ENCODE results near the gene AQP9.
A peak's percentile ranks its signal among the peaks of the same experiment; 100 is the strongest.
"Not testable (repeated sequence)": the region's sequence is repeated elsewhere in the genome, so short reads cannot be mapped to it uniquely, and the experiment has no call there.

AQP9 gene

DNA sequence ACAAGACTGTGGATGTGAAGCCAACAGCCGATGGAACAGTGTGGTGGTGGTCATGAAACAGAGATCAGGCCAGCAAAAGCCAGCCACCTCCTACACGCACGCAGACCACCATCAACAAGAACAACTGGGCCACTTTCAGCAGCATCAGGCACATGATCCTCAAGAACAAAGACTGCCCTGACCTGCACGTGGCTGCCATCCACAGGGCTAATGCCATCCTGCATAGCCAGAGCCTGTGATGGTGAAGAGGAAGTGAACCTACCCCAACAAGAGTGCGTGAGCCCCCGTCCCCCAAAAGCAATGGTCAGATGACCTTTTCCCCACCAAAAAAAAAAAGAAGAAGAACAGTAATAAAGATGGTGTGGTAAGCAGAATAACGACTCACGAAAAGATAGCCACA, 62.6 kb downstream of the AQP9 start:
- CTCF ChIA-PET, result interaction anchor here (1.3 kb wide), 1 partner anchor 16 kb away, joined by 5 read pairs; no protein-coding TSS in a partner anchor
- TF ChIP-seq, protein P1, sequence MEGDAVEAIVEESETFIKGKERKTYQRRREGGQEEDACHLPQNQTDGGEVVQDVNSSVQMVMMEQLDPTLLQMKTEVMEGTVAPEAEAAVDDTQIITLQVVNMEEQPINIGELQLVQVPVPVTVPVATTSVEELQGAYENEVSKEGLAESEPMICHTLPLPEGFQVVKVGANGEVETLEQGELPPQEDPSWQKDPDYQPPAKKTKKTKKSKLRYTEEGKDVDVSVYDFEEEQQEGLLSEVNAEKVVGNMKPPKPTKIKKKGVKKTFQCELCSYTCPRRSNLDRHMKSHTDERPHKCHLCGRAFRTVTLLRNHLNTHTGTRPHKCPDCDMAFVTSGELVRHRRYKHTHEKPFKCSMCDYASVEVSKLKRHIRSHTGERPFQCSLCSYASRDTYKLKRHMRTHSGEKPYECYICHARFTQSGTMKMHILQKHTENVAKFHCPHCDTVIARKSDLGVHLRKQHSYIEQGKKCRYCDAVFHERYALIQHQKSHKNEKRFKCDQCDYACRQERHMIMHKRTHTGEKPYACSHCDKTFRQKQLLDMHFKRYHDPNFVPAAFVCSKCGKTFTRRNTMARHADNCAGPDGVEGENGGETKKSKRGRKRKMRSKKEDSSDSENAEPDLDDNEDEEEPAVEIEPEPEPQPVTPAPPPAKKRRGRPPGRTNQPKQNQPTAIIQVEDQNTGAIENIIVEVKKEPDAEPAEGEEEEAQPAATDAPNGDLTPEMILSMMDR (IDR thresholded peaks at IDR 0.05; ENCODE audit: insufficient read depth, low read length, missing control alignments), result no peak
- POLR2A ChIA-PET, result no interaction called here
- H3K4me3 ChIP-seq (ENCODE audit: low read depth, low read length), result no peak overlapping the region
- no peak for DNase-seq (ENCODE audit: low read depth, low spot score)

DNA sequence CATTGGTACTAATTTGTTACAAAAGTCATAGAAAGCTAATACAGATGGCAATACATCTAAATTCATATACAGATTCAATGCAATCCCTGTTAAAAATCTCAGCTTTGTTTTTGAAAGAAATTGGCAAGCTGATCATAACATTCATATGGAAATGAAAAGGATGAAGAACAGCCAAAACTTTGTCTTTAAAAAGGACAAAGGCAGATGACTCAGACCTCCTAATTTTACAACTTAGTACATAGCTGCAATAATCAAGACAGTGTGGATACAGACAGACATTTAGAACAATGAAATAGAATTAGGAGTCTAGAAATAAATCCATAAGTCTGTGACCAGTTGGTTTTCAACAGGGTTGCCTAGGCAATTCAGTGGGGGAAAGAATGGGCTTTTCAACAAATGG, 63.3 kb downstream of the AQP9 start:
- ChIA-PET POLR2A (no interaction called here), CTCF (interaction anchor here (0.7 to 1.8 kb wide), 4 partner anchors 9 to 1775 kb away, joined by 3 to 11 read pairs (median 4); no protein-coding TSS in a partner anchor)
- DNase-seq (ENCODE audit: low read depth, low spot score), result no peak
- TF ChIP-seq, protein P1 (IDR thresholded peaks at IDR 0.05; ENCODE audit: insufficient read depth, low read length, missing control alignments), result no peak
- H3K4me3 ChIP-seq (ENCODE audit: low read depth, low read length), result no peak overlapping the region

DNA sequence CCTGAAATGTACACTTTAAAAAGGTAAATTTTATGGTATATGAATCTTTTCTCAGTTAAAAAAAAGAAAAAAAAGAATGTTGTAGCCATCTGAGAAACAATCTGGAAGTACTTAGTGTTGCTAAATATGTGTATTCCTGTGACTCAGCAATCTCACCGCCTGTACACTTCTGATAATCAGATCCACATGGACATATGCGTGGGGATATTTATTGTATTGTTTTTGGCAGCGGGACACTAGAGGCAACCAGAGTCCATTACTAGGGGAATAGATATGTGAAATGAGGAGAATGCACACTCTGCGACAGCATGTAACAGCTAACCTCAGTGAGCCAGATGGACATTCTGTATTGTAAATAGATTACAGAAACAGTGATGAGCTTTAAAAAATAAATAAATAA, 65.4 kb downstream of the AQP9 start:
- no peak overlapping the region for H3K4me3 ChIP-seq (ENCODE audit: low read depth, low read length)
- CTCF ChIA-PET, result interaction anchor here (0.6 to 1.0 kb wide), 2 partner anchors 9 to 1326 kb away, joined by 3 to 4 read pairs; no protein-coding TSS in a partner anchor
- DNase-seq (ENCODE audit: low read depth, low spot score), result peak; percentile 95
- POLR2A ChIA-PET, result no interaction called here
- TF ChIP-seq, protein P1 (IDR thresholded peaks at IDR 0.05; ENCODE audit: insufficient read depth, low read length, missing control alignments), result no peak

DNA sequence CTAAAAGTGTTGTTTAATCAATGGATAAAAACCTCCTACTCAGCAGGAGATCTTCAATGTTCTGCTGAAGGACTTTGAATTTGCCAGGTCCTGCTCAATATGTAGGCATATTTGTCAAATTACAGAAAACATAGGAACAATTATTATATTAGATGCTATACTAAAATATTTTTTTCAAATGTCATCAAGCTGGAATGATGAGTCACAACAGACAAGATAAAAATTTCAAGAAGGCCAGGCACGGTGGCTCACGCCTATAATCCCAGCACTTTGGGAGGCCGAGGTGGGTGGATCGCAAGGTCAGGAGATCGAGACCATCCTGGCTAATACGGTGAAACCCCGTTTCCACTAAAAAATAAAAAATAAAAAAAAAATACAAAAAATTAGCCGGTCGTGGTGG, 68.0 kb downstream of the AQP9 start:
- ChIA-PET CTCF (no interaction called here), POLR2A (no interaction called here)
- DNase-seq (ENCODE audit: low read depth, low spot score), result no peak
- no peak overlapping the region for H3K4me3 ChIP-seq (ENCODE audit: low read depth, low read length)
- TF ChIP-seq, protein P1 (IDR thresholded peaks at IDR 0.05; ENCODE audit: insufficient read depth, low read length, missing control alignments), result no peak

DNA sequence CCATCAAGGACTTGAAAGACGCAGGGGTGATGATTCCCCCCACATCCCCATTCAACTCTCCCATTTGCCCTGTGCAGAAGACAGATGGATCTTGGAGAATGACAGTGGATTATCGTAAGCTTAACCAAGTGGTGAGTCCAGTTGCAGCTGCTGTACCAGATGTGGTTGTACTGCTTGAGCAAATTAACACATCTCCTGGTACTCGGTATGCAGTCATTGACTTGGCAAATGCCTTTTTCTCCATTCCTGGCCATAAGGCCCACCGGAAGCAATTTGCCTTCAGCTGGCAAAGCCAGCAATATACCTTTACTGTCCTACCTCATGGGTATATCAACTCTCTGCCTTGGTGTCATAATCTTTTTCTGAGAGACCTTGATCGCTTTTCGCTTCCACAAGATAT, 70.0 kb downstream of the AQP9 start:
- H3K4me3 ChIP-seq (ENCODE audit: low read depth, low read length); DNase-seq (ENCODE audit: low read depth, low spot score); CTCF ChIA-PET; POLR2A ChIA-PET: not testable (repeated sequence)

DNA sequence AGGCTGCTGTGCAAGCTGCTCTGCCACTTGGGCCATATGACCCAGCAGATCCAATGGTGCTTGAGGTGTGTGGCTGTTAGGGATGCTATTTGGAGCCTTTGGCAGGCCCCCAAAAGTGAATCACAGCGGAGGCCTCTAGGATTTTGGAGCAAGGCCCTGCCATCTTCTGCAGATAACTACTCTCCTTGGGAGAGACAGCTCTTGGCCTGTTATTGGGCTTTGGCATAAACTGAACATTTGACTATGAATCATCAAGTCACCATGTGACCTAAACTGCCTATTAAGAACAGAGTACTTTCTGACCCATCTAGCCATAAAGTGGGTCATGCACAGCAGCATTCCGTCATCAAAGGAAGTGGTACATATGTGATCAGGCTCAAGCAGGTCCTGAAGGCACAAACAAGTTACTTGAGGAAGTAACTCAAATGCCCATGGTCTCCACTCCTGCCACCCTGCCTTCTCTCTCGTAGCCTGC, 70.9 kb downstream of the AQP9 start:
- CTCF ChIA-PET, result interaction anchor here (1.0 kb wide), 1 partner anchor 771 kb away, joined by 3 read pairs; no protein-coding TSS in a partner anchor
- POLR2A ChIA-PET; H3K4me3 ChIP-seq (ENCODE audit: low read depth, low read length); DNase-seq (ENCODE audit: low read depth, low spot score): not testable (repeated sequence)

DNA sequence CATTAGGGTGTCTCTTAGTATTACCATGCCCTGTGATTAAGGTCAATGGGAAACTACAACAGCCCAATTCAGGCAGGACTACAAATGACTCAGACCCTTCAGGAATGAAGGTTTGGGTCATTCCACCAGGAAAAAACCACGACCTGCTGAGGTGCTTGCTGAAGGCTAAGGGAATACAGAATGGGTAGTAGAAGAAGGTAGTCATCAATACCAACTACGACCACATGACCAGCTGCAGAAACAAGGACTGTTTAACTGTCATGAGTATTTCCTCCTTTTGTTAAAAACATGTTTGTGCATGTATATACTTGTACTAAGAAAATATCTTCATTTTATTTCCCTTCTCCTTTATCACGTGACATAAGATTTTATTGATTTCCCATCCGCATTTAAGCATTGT, 71.8 kb downstream of the AQP9 start:
- CTCF ChIA-PET, result interaction anchor here (1.0 kb wide), 2 partner anchors 13 to 770 kb away, joined by 3 read pairs; no protein-coding TSS in a partner anchor
- H3K4me3 ChIP-seq (ENCODE audit: low read depth, low read length); POLR2A ChIA-PET; DNase-seq (ENCODE audit: low read depth, low spot score): not testable (repeated sequence)

DNA sequence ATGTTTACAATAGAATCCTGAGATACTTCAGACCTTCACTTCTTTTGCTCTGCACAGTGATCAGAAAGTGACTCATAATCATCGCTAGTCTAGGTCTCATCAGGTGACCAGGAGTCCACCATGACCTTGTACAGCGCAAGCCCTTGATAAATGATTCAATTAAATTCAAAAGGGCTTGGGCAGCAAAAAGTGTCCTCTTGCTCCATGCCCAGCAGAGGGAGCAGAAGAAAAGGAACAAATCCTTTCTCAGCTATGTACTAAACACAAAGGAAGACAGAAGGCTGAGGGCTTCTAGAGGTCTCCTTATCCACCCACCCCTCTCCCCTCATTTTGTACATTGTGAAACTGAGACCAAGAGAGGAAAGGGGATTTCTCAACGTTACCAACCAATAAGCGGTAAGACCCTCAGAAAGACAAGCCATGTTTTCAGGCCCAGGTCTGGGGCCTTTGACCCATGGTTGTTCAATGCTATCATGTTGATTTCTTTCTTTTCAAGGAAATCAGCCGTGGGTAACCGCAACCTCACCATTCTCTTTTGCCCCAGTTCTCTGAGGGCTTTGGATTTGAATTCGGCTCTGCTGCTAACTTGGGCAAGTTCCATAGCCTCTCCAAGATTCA, 74.8 kb downstream of the AQP9 start:
- CTCF ChIA-PET, result interaction anchor here (0.7 to 2.3 kb wide), 13 partner anchors 10 to 1320 kb away, joined by 3 to 28 read pairs (median 6); partner anchors contain the start of gene MINDY2
- POLR2A ChIA-PET, result no interaction called here
- no peak for DNase-seq (ENCODE audit: low read depth, low spot score)
- TF ChIP-seq, protein P1 (IDR thresholded peaks at IDR 0.05; ENCODE audit: insufficient read depth, low read length, missing control alignments), result peak; percentile 52
- no peak overlapping the region for H3K4me3 ChIP-seq (ENCODE audit: low read depth, low read length)
